OCI-LY1 (cell line): ENCODE data around the gene ANKRD2.
"Not testable (repeated sequence)": the region's sequence is repeated elsewhere in the genome, so short reads cannot be mapped to it uniquely, and the experiment has no call there.

Source experiments
- H2AFZ ChIP-seq: fragments of 200-600 bp; sonication (generic), shearing (Covaris generic); 2 replicates; pipeline ENCODE4 v1.6.0; 2014; ENCODE audit warnings: antibody characterized with exemption, mild to moderate bottlenecking, low read length
- H3F3A ChIP-seq: fragments of 200-600 bp; sonication (generic), shearing (Covaris generic); 2 replicates; pipeline ENCODE4 v1.6.0; 2014; ENCODE audit warnings: mild to moderate bottlenecking, antibody characterized with exemption, low read length, moderate library complexity; ENCODE audit not compliant: insufficient read depth
- H3K27ac ChIP-seq: fragments of 200-600 bp; sonication (generic); 2 replicates; pipeline ENCODE4 v1.5.1; 2014; ENCODE audit warnings: low read length, mixed run types, mild to moderate bottlenecking, low read depth; ENCODE audit not compliant: poor library complexity, severe bottlenecking
- H3K27me3 ChIP-seq: fragments of 200-600 bp; sonication (generic); 2 replicates; pipeline ENCODE4 v1.6.0; 2014; ENCODE audit warnings: antibody characterized with exemption, mild to moderate bottlenecking, low read length, moderate library complexity; ENCODE audit not compliant: insufficient read depth
- H3K36me3 ChIP-seq: fragments of 200-600 bp; sonication (generic); 2 replicates; pipeline ENCODE4 v1.6.1; 2014; ENCODE audit warnings: mild to moderate bottlenecking, antibody characterized with exemption, low read length, moderate library complexity, mixed read lengths; ENCODE audit not compliant: insufficient read depth
- H3K4me1 ChIP-seq: fragments of 200-600 bp; sonication (generic); 2 replicates; pipeline ENCODE4 v1.5.1; 2014; ENCODE audit warnings: mild to moderate bottlenecking, low read length, moderate library complexity; ENCODE audit not compliant: insufficient read depth, severe bottlenecking
- H3K4me2 ChIP-seq: fragments of 200-600 bp; sonication (generic), shearing (Covaris generic); 2 replicates; pipeline ENCODE4 v1.6.1; 2014; ENCODE audit warnings: low read length
- H3K4me3 ChIP-seq: fragments of 200-600 bp; sonication (generic); 2 replicates; pipeline ENCODE4 v1.5.1; 2014; ENCODE audit warnings: low read length, low read depth, mild to moderate bottlenecking, mixed read lengths; ENCODE audit not compliant: poor library complexity, severe bottlenecking
- H3K79me2 ChIP-seq: fragments of 200-600 bp; shearing (Covaris generic); 2 replicates; pipeline ENCODE4 v1.6.1; 2016; ENCODE audit warnings: mixed run types, low read length, mixed read lengths; ENCODE audit not compliant: insufficient read depth
- H3K9ac ChIP-seq: fragments of 200-600 bp; sonication (generic), shearing (Covaris generic); 2 replicates; pipeline ENCODE4 v1.6.1; 2014; ENCODE audit warnings: mild to moderate bottlenecking, low read length, mixed read lengths
- H3K9me2 ChIP-seq: fragments of 200-600 bp; sonication (generic), shearing (Covaris generic); 2 replicates; pipeline ENCODE4 v1.6.1; 2014; ENCODE audit warnings: low read depth, mild to moderate bottlenecking, low read length, mixed read lengths
- H3K9me3 ChIP-seq: fragments of 200-600 bp; shearing (Covaris generic); 2 replicates; pipeline ENCODE4 v1.6.1; 2014; ENCODE audit warnings: low read length, mixed read lengths
- H4K20me1 ChIP-seq: fragments of 200-600 bp; sonication (generic), shearing (Covaris generic); 2 replicates; pipeline ENCODE4 v1.6.0; 2016; ENCODE audit warnings: mild to moderate bottlenecking, low read length; ENCODE audit not compliant: insufficient read depth
- CTCF ChIP-seq: fragments of 200-600 bp; sonication (generic), shearing (Covaris generic); IDR thresholded peaks from 2 replicates; pipeline ENCODE4 v1.5.1; 2017; ENCODE audit warnings: mild to moderate bottlenecking, antibody characterized with exemption, low read length, moderate library complexity, mixed read lengths
- EZH2 ChIP-seq: fragments of 200-600 bp; sonication (generic), shearing (Covaris generic); IDR thresholded peaks from 2 replicates; pipeline ENCODE4 v1.8.0; 2017; ENCODE audit warnings: borderline replicate concordance, mixed run types, mild to moderate bottlenecking, antibody characterized with exemption, low read length, moderate library complexity, mixed read lengths

ANKRD2 gene

GRCh38 chr10:97575127-97575668 lies 2.6 kb downstream of the ANKRD2 start:
- H3K9ac ChIP-seq = no peak overlapping the region
- no peak overlapping the region for H3K4me3 ChIP-seq
- H3K79me2 ChIP-seq = no peaks in the 10 kb centered on the region
- H3K9me3 ChIP-seq = no peaks in the 10 kb centered on the region
- H4K20me1 ChIP-seq = no peaks in the 10 kb centered on the region
- TF ChIP-seq EZH2 (no peak), CTCF (no peak)
- no peaks in the 10 kb centered on the region for H3F3A ChIP-seq
- no peaks in the 10 kb centered on the region for H3K4me1 ChIP-seq
- H3K9me2 ChIP-seq = no peaks in the 10 kb centered on the region
- H3K27ac ChIP-seq = no peak overlapping the region
- H3K27me3 ChIP-seq = no peaks in the 10 kb centered on the region
- H3K4me2 ChIP-seq = no peak overlapping the region
- H3K36me3 ChIP-seq = no peaks in the 10 kb centered on the region
- H2AFZ ChIP-seq = no peak overlapping the region

DNA sequence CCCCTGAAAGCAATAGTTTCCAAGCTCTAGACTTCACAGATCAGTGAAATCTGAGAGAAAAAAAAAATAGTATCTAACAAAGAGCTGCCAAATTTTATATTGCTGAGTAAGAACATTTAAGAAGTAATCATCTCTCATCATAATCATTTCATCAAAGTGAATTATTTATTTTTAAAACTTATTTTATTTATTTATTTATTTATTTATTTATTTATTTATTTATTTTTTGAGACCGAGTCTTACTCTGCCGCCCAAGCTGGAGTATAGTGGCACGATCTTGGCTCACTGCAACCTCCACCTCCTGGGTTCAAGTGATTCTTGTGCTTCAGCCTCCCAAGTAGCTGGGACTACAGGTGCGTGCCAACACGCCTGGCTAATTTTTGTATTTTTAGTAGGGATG lies 3.9 kb downstream of the ANKRD2 start:
- H3K9me3 ChIP-seq, H3K9me2 ChIP-seq, H3K9ac ChIP-seq: not testable (repeated sequence)

GRCh38 chr10:97577701-97578100 lies 5.1 kb downstream of the ANKRD2 start:
- H2AFZ ChIP-seq = no peak overlapping the region
- no peaks in the 10 kb centered on the region for H3K9me3 ChIP-seq
- H3K4me3 ChIP-seq = no peak overlapping the region
- no peaks in the 10 kb centered on the region for H3K27me3 ChIP-seq
- H3K79me2 ChIP-seq = no peaks in the 10 kb centered on the region
- H3K9me2 ChIP-seq = no peaks in the 10 kb centered on the region
- H3K4me2 ChIP-seq = no peak overlapping the region
- H4K20me1 ChIP-seq = no peaks in the 10 kb centered on the region
- H3K36me3 ChIP-seq = no peaks in the 10 kb centered on the region
- no peaks in the 10 kb centered on the region for H3K4me1 ChIP-seq
- no peak overlapping the region for H3K27ac ChIP-seq
- no peaks in the 10 kb centered on the region for H3F3A ChIP-seq
- TF ChIP-seq CTCF (no peak), EZH2 (no peak)
- no peak overlapping the region for H3K9ac ChIP-seq

More for the DNA sequence above, 3.9 kb downstream of the ANKRD2 start:
- not testable (repeated sequence) for H3K79me2 ChIP-seq, H3K36me3 ChIP-seq, H3K27ac ChIP-seq, H3K4me1 ChIP-seq, H3F3A ChIP-seq, H3K27me3 ChIP-seq, H3K4me2 ChIP-seq, H2AFZ ChIP-seq, H4K20me1 ChIP-seq, H3K4me3 ChIP-seq

- Histone ChIP-seq H3K9me3 (no peaks in the 10 kb centered on the region), H3K27me3 (no peaks in the 10 kb centered on the region), H3K4me1 (no peaks in the 10 kb centered on the region), H2AFZ (no peak overlapping the region), H3F3A (no peaks in the 10 kb centered on the region), H4K20me1 (no peaks in the 10 kb centered on the region), H3K4me3 (no peak overlapping the region), H3K4me2 (no peak overlapping the region), H3K9me2 (no peaks in the 10 kb centered on the region), H3K27ac (no peak overlapping the region), H3K79me2 (no peaks in the 10 kb centered on the region), H3K9ac (no peak overlapping the region), H3K36me3 (no peaks in the 10 kb centered on the region)
- no peak for TF ChIP-seq CTCF
- no peak for TF ChIP-seq EZH2
Observed at GRCh38 chr10:97578171-97578844, 5.7 kb downstream of the ANKRD2 start.
